H1 (cell line): ENCODE results near the gene MIA2. TPM values are rescaled to one million over a fixed set of nuclear protein-coding genes. Genes with fewer than 3 reads are reported as not detected.

Experiments used
- CTCF ChIA-PET: fragments of 300-600 bp; sonication (Branson Sonifier 250); formaldehyde crosslinking; loops from one replicate; lab custom pipeline; 2021; ENCODE audit not compliant: partially characterized antibody; lab: Charles Lee
- POLR2A ChIA-PET: fragments of 300-600 bp; sonication (Branson Sonifier 250); formaldehyde crosslinking; loops from one replicate; lab custom pipeline; 2021; ENCODE audit warnings: inconsistent platforms; ENCODE audit not compliant: partially characterized antibody; lab: Charles Lee
- DNase-seq, 2 experiments: peaks; one replicate each; pipeline versions ENCODE4 v3.0.0 to v3.0.0-alpha.2; 2010 to 2022; ENCODE audit warnings: low spot score in 2 of 2, low read depth in 1 of 2, mixed read lengths in 1 of 2
- FAIRE-seq: peaks from 2 replicates; lab custom pipeline; 2011; peaks lifted over from hg19 to GRCh38; lab: Jason Lieb, UNC
- H2AFZ ChIP-seq: 2 replicates; pipeline ENCODE4 v1.8.1; 2012; ENCODE audit warnings: low read length, inconsistent platforms
- H2AK5ac ChIP-seq: 2 replicates; pipeline ENCODE4 v1.6.1; 2013; ENCODE audit warnings: low read depth, low read length
- H2BK120ac ChIP-seq: replicated peaks from 2 replicates; pipeline ENCODE3; 2013; ENCODE audit warnings: low read depth, low read length, inconsistent platforms
- H2BK12ac ChIP-seq: 2 replicates; pipeline ENCODE4 v1.6.1; 2013; ENCODE audit warnings: low read depth, low read length
- H2BK15ac ChIP-seq: 2 replicates; pipeline ENCODE4 v1.6.1; 2013; ENCODE audit warnings: low read length
- H2BK20ac ChIP-seq: 2 replicates; pipeline ENCODE4 v1.6.1; 2013; ENCODE audit warnings: low read length
- H2BK5ac ChIP-seq: 2 replicates; pipeline ENCODE4 v1.6.1; 2013; ENCODE audit warnings: low read depth, low read length
- H3K14ac ChIP-seq: 2 replicates; pipeline ENCODE4 v1.6.1; 2013; ENCODE audit warnings: inconsistent platforms; ENCODE audit not compliant: insufficient read length
- H3K18ac ChIP-seq: 2 replicates; pipeline ENCODE4 v1.6.1; 2013; ENCODE audit warnings: low read length; ENCODE audit errors: extremely low read depth
- H3K23ac ChIP-seq: 2 replicates; pipeline ENCODE4 v1.6.1; 2013; ENCODE audit warnings: inconsistent platforms; ENCODE audit not compliant: insufficient read length
- H3K23me2 ChIP-seq: 2 replicates; pipeline ENCODE4 v1.6.1; 2013; ENCODE audit warnings: low read depth, low read length
- H3K27ac ChIP-seq: 2 replicates; pipeline ENCODE4 v1.6.1; 2011; ENCODE audit warnings: low read depth, low read length, inconsistent platforms
- H3K27me3 ChIP-seq, 4 experiments: replicated peaks in 1 of 4; 1 replicate in 1 of 4; 2 replicates in 3 of 4; pipeline versions ENCODE4 v1.6.1 to v1.8.1; 2011 to 2013; ENCODE audit warnings: low read length in 3 of 4, mild to moderate bottlenecking in 3 of 4, inconsistent platforms in 2 of 4, mixed read lengths in 2 of 4, moderate library complexity in 1 of 4; ENCODE audit not compliant: control insufficient read depth in 3 of 4, insufficient read depth in 3 of 4; ENCODE audit errors: extremely low read depth in 1 of 4
- H3K36me3 ChIP-seq, 4 experiments: 2 replicates each; pipeline versions ENCODE4 v1.6.1 to v1.8.1; 2011 to 2013; ENCODE audit warnings: mild to moderate bottlenecking in 4 of 4, low read length in 3 of 4, moderate library complexity in 2 of 4, control low read depth in 1 of 4, inconsistent platforms in 1 of 4; ENCODE audit not compliant: insufficient read depth in 4 of 4, control insufficient read depth in 2 of 4
- H3K4ac ChIP-seq: replicated peaks from 2 replicates; pipeline ENCODE3; 2013; ENCODE audit warnings: low read length, low read depth, mixed read lengths, inconsistent platforms; ENCODE audit not compliant: insufficient read length
- H3K4me1 ChIP-seq, 4 experiments: replicated peaks in 1 of 4; 1 replicate in 1 of 4; 2 replicates in 3 of 4; pipeline versions ENCODE4 v1.6.1 to v1.8.1; 2011 to 2013; ENCODE audit warnings: low read length in 3 of 4, inconsistent platforms in 2 of 4, mixed read lengths in 1 of 4; ENCODE audit not compliant: insufficient read depth in 4 of 4, control insufficient read depth in 3 of 4
- H3K4me2 ChIP-seq, 2 experiments: 2 replicates each; pipeline versions ENCODE4 v1.6.1 to v1.8.1; 2011 to 2013; ENCODE audit warnings: low read depth in 2 of 2, low read length in 2 of 2, control low read depth in 1 of 2, inconsistent platforms in 1 of 2, mild to moderate bottlenecking in 1 of 2; ENCODE audit not compliant: insufficient read depth in 1 of 2
- H3K4me3 ChIP-seq, 4 experiments: fragments of 200-600, 300-600 bp in 1 of 4; sonication (generic), shearing (Covaris generic), sonication (Bioruptor Twin) in 1 of 4; 2 replicates each; pipeline versions ENCODE4 v1.5.1 to v1.8.1; 2011 to 2016; ENCODE audit warnings: low read length in 4 of 4, low read depth in 3 of 4, control low read depth in 2 of 4, inconsistent platforms in 2 of 4, mild to moderate bottlenecking in 2 of 4, mixed read lengths in 1 of 4, moderate library complexity in 1 of 4; ENCODE audit not compliant: insufficient read depth in 2 of 4; ENCODE audit errors: extremely low read depth in 1 of 4
- H3K56ac ChIP-seq: replicated peaks from 2 replicates; pipeline ENCODE3; 2013; ENCODE audit warnings: low read depth, mild to moderate bottlenecking, mixed read lengths, low read length, inconsistent platforms; ENCODE audit not compliant: insufficient read length
- H3K79me1 ChIP-seq: 2 replicates; pipeline ENCODE4 v1.6.1; 2013; ENCODE audit warnings: low read depth, low read length, control low read depth
- H3K79me2 ChIP-seq, 2 experiments: 2 replicates each; pipeline versions ENCODE4 v1.6.1 to v1.8.1; 2012 to 2013; ENCODE audit warnings: low read length in 2 of 2, mild to moderate bottlenecking in 2 of 2, inconsistent platforms in 1 of 2; ENCODE audit not compliant: insufficient read depth in 2 of 2, control insufficient read depth in 1 of 2
- H3K9ac ChIP-seq, 4 experiments: replicated peaks in 1 of 4; 1 replicate in 1 of 4; 2 replicates in 3 of 4; pipeline versions ENCODE4 v1.6.1 to v1.8.1; 2011 to 2013; ENCODE audit warnings: low read depth in 3 of 4, low read length in 3 of 4, control low read depth in 2 of 4, mild to moderate bottlenecking in 2 of 4, moderate library complexity in 2 of 4, inconsistent platforms in 1 of 4; ENCODE audit errors: extremely low read depth in 1 of 4
- H3K9me3 ChIP-seq, 2 experiments: 2 replicates each; pipeline versions ENCODE4 v1.6.1 to v1.8.1; 2012 to 2013; ENCODE audit warnings: mild to moderate bottlenecking in 2 of 2, moderate library complexity in 2 of 2, control low read depth in 1 of 2, inconsistent platforms in 1 of 2, low read depth in 1 of 2, low read length in 1 of 2, mixed read lengths in 1 of 2; ENCODE audit not compliant: insufficient read depth in 2 of 2
- H4K20me1 ChIP-seq, 2 experiments: replicated peaks in 1 of 2; 2 replicates each; pipeline versions ENCODE3 to v1.8.1; 2011 to 2013; ENCODE audit warnings: inconsistent platforms in 2 of 2, low read length in 2 of 2, mild to moderate bottlenecking in 1 of 2; ENCODE audit not compliant: insufficient read depth in 2 of 2, control insufficient read depth in 1 of 2
- H4K5ac ChIP-seq: 2 replicates; pipeline ENCODE4 v1.6.1; 2013; ENCODE audit warnings: low read length, low read depth, mixed read lengths, inconsistent platforms; ENCODE audit not compliant: insufficient read length
- H4K8ac ChIP-seq: 2 replicates; pipeline ENCODE4 v1.8.0; 2013; ENCODE audit warnings: mild to moderate bottlenecking, moderate library complexity, low read length, inconsistent platforms; ENCODE audit not compliant: insufficient read depth; ENCODE audit errors: extremely low read depth
- H4K91ac ChIP-seq: replicated peaks from 2 replicates; pipeline ENCODE3; 2013; ENCODE audit warnings: low read length, mixed read lengths, inconsistent platforms; ENCODE audit not compliant: insufficient read length
- ATF2 ChIP-seq: IDR thresholded peaks from 2 replicates; pipeline ENCODE4 v1.6.1; 2012; ENCODE audit warnings: low read length, inconsistent platforms
- EGR1 ChIP-seq: IDR thresholded peaks from 2 replicates; pipeline ENCODE4 v1.6.1; 2011; ENCODE audit warnings: low read depth, low read length, borderline replicate concordance
- GABPA ChIP-seq: IDR thresholded peaks from 2 replicates; pipeline ENCODE4 v1.6.1; 2011; ENCODE audit warnings: mild to moderate bottlenecking, low read length, moderate library complexity, borderline replicate concordance; ENCODE audit not compliant: insufficient read depth
- HDAC2 ChIP-seq, 2 experiments: fragments of 300-600 bp in 1 of 2; sonication (generic) in 1 of 2; IDR thresholded peaks; 2 replicates each; pipeline ENCODE4 v1.6.1; 2011 to 2012; ENCODE audit warnings: low read depth in 2 of 2, low read length in 2 of 2, mild to moderate bottlenecking in 2 of 2, moderate library complexity in 2 of 2, borderline replicate concordance in 1 of 2, inconsistent platforms in 1 of 2
- MAX ChIP-seq: IDR thresholded peaks from 2 replicates; pipeline ENCODE4 v1.6.1; 2012; ENCODE audit warnings: inconsistent platforms
- NRF1 ChIP-seq: IDR thresholded peaks from 2 replicates; pipeline ENCODE4 v1.6.1; 2011; ENCODE audit warnings: mild to moderate bottlenecking, low read depth, low read length, improper control_type of control experiment
- RAD21 ChIP-seq, 2 experiments: IDR thresholded peaks in 1 of 2; conservative IDR thresholded peaks in 1 of 2; 2 replicates each; pipeline ENCODE4 v1.6.1; 2011; ENCODE audit warnings: low read depth in 2 of 2, low read length in 2 of 2, improper control_type of control experiment in 1 of 2, inconsistent platforms in 1 of 2, mild to moderate bottlenecking in 1 of 2, moderate library complexity in 1 of 2
- RFX5 ChIP-seq: IDR thresholded peaks from 2 replicates; pipeline ENCODE4 v1.6.1; 2011; ENCODE audit warnings: low read depth, low read length, improper control_type of control experiment, borderline replicate concordance
- SAP30 ChIP-seq: fragments of 300-600 bp; sonication (generic); IDR thresholded peaks from 2 replicates; pipeline ENCODE4 v1.7.1; 2012; ENCODE audit warnings: low read length, moderate library complexity, mild to moderate bottlenecking, inconsistent platforms; ENCODE audit not compliant: insufficient read depth, insufficient replicate concordance
- SP2 ChIP-seq: IDR thresholded peaks from 2 replicates; pipeline ENCODE4 v1.6.1; 2012; ENCODE audit warnings: mild to moderate bottlenecking, low read length, inconsistent platforms
- TAF7 ChIP-seq: optimal IDR thresholded peaks from 2 replicates; pipeline ENCODE3; 2011; ENCODE audit warnings: low read depth, mild to moderate bottlenecking, inconsistent platforms, low read length, moderate library complexity, borderline replicate concordance
- WGBS, 2 experiments: shearing (Covaris generic) in 1 of 2; methylation state at CpG; one replicate each; pipeline versions ENCODE4 v1.1.6 to v1.1.7; 2013 to 2015; ENCODE audit warnings: low lambda C conversion rate in 2 of 2, mixed read lengths in 2 of 2, inconsistent platforms in 1 of 2, low coverage in 1 of 2, missing lambda C conversion rate in 1 of 2; ENCODE audit not compliant: insufficient replicate concordance in 2 of 2, insufficient coverage in 1 of 2, insufficient read length in 1 of 2; ENCODE audit errors: extremely low coverage in 1 of 2, missing lambda C conversion rate in 1 of 2; 5-methylcytosine and 5-hydroxymethylcytosine counted together
- polyA plus RNA-seq, 7 experiments: library from polyadenylated mRNA; depleted of rRNA in 3 of 7; stranded (reverse) in 5 of 7; unstranded in 2 of 7; fragments of >200 nt in 5 of 7; fragments of 200-250 nt in 2 of 7; gene quantifications; 1 replicate in 5 of 7; 2 replicates in 1 of 7; 4 replicates in 1 of 7; pipeline versions ENCODE4 v1.2.1 to v1.2.3, GENCODE V29; 2011 to 2013; ENCODE audit warnings: missing spikeins in 2 of 7, mixed read lengths in 2 of 7
- total RNA-seq: library from RNA; stranded (reverse); fragmentation: NEBNext Ultra II Directional; extraction: Animal tissue kit (Norgen Biotek cat#: 25700); gene quantifications from 2 replicates; pipeline ENCODE4 v1.2.1, GENCODE V29; 2021

The MIA2 gene
- total and polyA plus RNA-seq, 2 of the 8 experiments (the other 6 are each of a cell fraction or from before 2014, with no cell fraction given), result 10.1 to 15.0 TPM

DNA sequence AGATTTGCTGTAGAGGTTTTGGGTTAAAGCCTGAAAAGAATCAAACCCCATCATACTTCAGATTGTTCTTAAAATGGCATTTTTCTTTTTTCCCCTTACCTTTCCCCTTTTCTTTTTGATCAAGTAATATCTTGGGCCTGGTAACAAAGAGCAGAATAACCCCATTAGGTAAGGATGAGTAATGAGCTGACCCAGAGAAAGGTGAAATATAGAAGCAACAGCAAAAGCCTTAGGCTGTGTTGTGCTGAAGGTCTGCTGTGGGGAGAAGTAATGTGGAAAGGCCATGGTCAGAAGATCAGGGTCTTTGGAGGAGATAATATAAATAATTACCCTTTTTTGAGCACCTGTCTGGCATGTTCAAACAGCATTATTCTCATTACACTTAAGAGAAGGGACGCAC, 42.3 kb downstream of the MIA2 start:
- DNase-seq (no peak), FAIRE-seq (no peak)
- no peak overlapping the region for H4K5ac ChIP-seq
- H3K9ac ChIP-seq, result no peak overlapping the region
- no peak overlapping the region for H2AK5ac ChIP-seq
- H3K36me3 ChIP-seq, result peaks cover 2 to 7% (median 3%) of the 10 kb centered on the region in 4 experiments; a peak in 4 of 8 replicates
- WGBS, 2 experiments, result 80% methylated on average over 1 of the region's 1 CpG; no CpG with 5 or more reads in 1 of the 2 experiments
- H3K4me3 ChIP-seq, result no peak overlapping the region
- H3K9me3 ChIP-seq, result no peaks in the 10 kb centered on the region
- no peaks in the 10 kb centered on the region; the same call in 1 of the 2 replicates for H3K23me2 ChIP-seq
- no peak overlapping the region for H2BK12ac ChIP-seq
- no peak overlapping the region for H4K8ac ChIP-seq
- no peak overlapping the region for H3K56ac ChIP-seq
- no peak overlapping the region for H3K27ac ChIP-seq
- H3K4ac ChIP-seq, result no peak overlapping the region
- H4K20me1 ChIP-seq, result no peaks in the 10 kb centered on the region
- H3K79me1 ChIP-seq, result no peaks in the 10 kb centered on the region; the same call in 1 of the 2 replicates
- peaks cover 0 to 42% of the 10 kb centered on the region in 2 experiments; a peak in 2 of 4 replicates for H3K79me2 ChIP-seq
- H3K23ac ChIP-seq, result no peak overlapping the region
- H2BK20ac ChIP-seq, result no peak overlapping the region
- no peak overlapping the region for H4K91ac ChIP-seq
- CTCF ChIA-PET, result no interaction called here
- H2BK15ac ChIP-seq, result no peak overlapping the region
- H3K27me3 ChIP-seq, result no peaks in the 10 kb centered on the region
- no peak overlapping the region for H2BK120ac ChIP-seq
- POLR2A ChIA-PET, result interaction anchor here (0.6 kb wide), 1 partner anchor 129 kb away, joined by 4 read pairs; no protein-coding TSS in a partner anchor
- H2BK5ac ChIP-seq, result no peak overlapping the region
- no peak overlapping the region for H2AFZ ChIP-seq
- H3K18ac ChIP-seq, result no peak overlapping the region
- H3K14ac ChIP-seq, result no peak overlapping the region
- H3K4me2 ChIP-seq, result no peak overlapping the region
- no peaks in the 10 kb centered on the region; a peak in 1 of 7 replicates for H3K4me1 ChIP-seq
- no peak for TF ChIP-seq NRF1
- no peak for TF ChIP-seq EGR1
- TF ChIP-seq RAD21 (IDR thresholded peaks at IDR 0.05 in 1 of 2, conservative IDR thresholded peaks at IDR 0.05 in 1 of 2; ENCODE audit: low read depth in 2 of 2, low read length in 2 of 2), result no peak
- TF ChIP-seq GABPA, result no peak
- TF ChIP-seq RFX5, result no peak
- TF ChIP-seq SP2, result no peak
- TF ChIP-seq TAF7, result no peak
- TF ChIP-seq SAP30, result no peak
- no peak for TF ChIP-seq MAX
- no peak for TF ChIP-seq ATF2
- no peak for TF ChIP-seq HDAC2 (IDR thresholded peaks at IDR 0.05; ENCODE audit: borderline replicate concordance in 1 of 2, low read depth in 2 of 2, low read length in 2 of 2)
